GM23248 (cell line): ENCODE data around the gene FAAH2.

ENCODE experiments used
- EZH2 ChIP-seq: fragments of 200-600 bp; sonication (generic); IDR thresholded peaks from 2 replicates; pipeline ENCODE4 v1.6.1; 2018; ENCODE audit warnings: antibody characterized with exemption, mild to moderate bottlenecking; ENCODE audit not compliant: insufficient read depth, poor library complexity, severe bottlenecking
- EZH2phosphoT487 ChIP-seq: fragments of 200-600 bp; sonication (generic); IDR thresholded peaks from 2 replicates; pipeline ENCODE4 v1.6.1; 2018; ENCODE audit warnings: antibody characterized with exemption, moderate library complexity, mild to moderate bottlenecking, low read depth; ENCODE audit not compliant: insufficient read depth

GRCh38 chrX:57368158-57368557 lies 81.7 kb downstream of the FAAH2 start:
- TF ChIP-seq EZH2 (no peak), EZH2phosphoT487 (no peak)
